ENCODE data around the gene FUT8. TPM values are rescaled to one million over a fixed set of nuclear protein-coding genes. Genes with fewer than 3 reads are reported as not detected.

FUT8 gene
- polyA plus RNA-seq, 1 of the 3 experiments (the other 2 are of a cell fraction), result 31.7 TPM

DNA sequence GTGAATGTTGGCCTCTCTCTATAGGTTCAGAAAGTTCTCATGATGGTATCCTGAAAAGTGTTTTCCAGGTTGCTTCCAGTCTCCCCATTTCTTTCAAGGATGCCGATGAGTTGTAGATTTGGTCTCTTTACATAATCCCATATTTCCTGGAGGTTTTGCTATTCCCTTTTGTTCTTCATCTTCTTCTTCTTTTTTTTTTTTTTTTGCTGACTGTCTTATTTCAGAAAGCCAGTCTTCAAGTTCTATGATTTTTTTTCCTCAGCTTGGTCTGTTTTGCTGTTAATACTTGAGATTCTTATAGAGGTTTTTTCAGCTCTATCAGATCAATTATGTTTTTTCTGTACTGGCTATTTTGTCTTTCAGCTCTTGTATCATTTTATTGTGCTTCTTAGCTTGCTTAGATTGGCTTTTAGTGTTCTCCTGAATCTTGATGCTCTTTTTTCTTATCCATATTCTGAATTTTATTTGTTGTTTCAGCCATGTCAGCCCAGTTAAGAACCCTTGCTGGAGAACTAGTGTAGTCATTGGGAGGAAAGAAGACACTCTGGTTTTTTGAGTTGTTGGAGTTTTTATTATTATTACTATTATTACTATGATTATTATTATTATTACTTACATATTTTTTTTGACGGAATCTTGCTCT is 124.4 kb downstream of the FUT8 start:
- Histone ChIP-seq H3K9ac (no peak overlapping the region), H4K20me1 (ENCODE audit: insufficient read depth) (no peaks in the 10 kb centered on the region; the same call in 1 of the 2 replicates), H3K79me2 (ENCODE audit: insufficient read depth) (peaks cover 88% of the 10 kb centered on the region), H3K4me3 (ENCODE audit: low read depth in 2 of 2, low read length in 1 of 2) (no peak overlapping the region), H2AFZ (ENCODE audit: low read depth) (no peak overlapping the region), H3K27ac (ENCODE audit: low read depth in 2 of 2, low read length in 1 of 2) (no peak overlapping the region), H3K4me2 (no peak overlapping the region), H3K27me3 (ENCODE audit: insufficient read depth) (no peaks in the 10 kb centered on the region), H3K36me3 (replicated peaks in 1 of 2; ENCODE audit: control insufficient read depth in 1 of 2, insufficient read depth in 2 of 2, low read length in 1 of 2) (peaks cover 0 to 5% of the 10 kb centered on the region in 2 experiments), H3K4me1 (ENCODE audit: control insufficient read depth in 1 of 2, insufficient read depth in 2 of 2, low read depth in 1 of 2, low read length in 1 of 2) (no peaks in the 10 kb centered on the region), H3K9me3 (no peaks in the 10 kb centered on the region; the same call in 1 of the 2 replicates), H3K9me2 (no peaks in the 10 kb centered on the region), H3F3A (replicated peaks; ENCODE audit: insufficient read depth) (peaks cover 9% of the 10 kb centered on the region)
- ChIA-PET CTCF (no interaction called here), POLR2A (no interaction called here)
- no peak for DNase-seq
- TF ChIP-seq MEF2A (IDR thresholded peaks at IDR 0.05; ENCODE audit: borderline replicate concordance, low read depth) (no peak), CTCF (IDR thresholded peaks at IDR 0.05) (no peak), NRF1 (IDR thresholded peaks at IDR 0.05; ENCODE audit: low read depth, low read length) (no peak), YY1 (IDR thresholded peaks at IDR 0.05; ENCODE audit: low read depth) (no peak), TCF12 (IDR thresholded peaks at IDR 0.05) (no peak), CHD2 (IDR thresholded peaks at IDR 0.05; ENCODE audit: low read length, partially characterized antibody) (no peak), SIN3A (IDR thresholded peaks at IDR 0.05; ENCODE audit: borderline replicate concordance, low read depth, low read length) (no peak), TEAD4 (IDR thresholded peaks at IDR 0.05; ENCODE audit: borderline replicate concordance, insufficient read depth) (no peak), RXRA (IDR thresholded peaks at IDR 0.05; ENCODE audit: borderline replicate concordance, low read depth) (no peak), ELF1 (IDR thresholded peaks at IDR 0.05) (no peak)
- TF ChIP-seq, protein P1, sequence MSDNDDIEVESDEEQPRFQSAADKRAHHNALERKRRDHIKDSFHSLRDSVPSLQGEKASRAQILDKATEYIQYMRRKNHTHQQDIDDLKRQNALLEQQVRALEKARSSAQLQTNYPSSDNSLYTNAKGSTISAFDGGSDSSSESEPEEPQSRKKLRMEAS (IDR thresholded peaks at IDR 0.05; ENCODE audit: low read depth), result no peak
- 97% methylated on average over 2 of the region's 2 CpGs for WGBS (ENCODE audit: low lambda C conversion rate)

GRCh38 chr14:65548878-65549277 is 136.3 kb downstream of the FUT8 start:
- H3K4me2 ChIP-seq, result no peak overlapping the region
- H3F3A ChIP-seq (replicated peaks; ENCODE audit: insufficient read depth), result no peaks in the 10 kb centered on the region
- DNase-seq, result no peak
- no peaks in the 10 kb centered on the region for H3K9me2 ChIP-seq
- no peaks in the 10 kb centered on the region for H3K27me3 ChIP-seq (ENCODE audit: insufficient read depth)
- H3K79me2 ChIP-seq (ENCODE audit: insufficient read depth), result peaks cover 52% of the 10 kb centered on the region
- no peak for TF ChIP-seq SMC3 (IDR thresholded peaks at IDR 0.05; ENCODE audit: low read depth, low read length)
- TF ChIP-seq FOXJ3 (CRISPR knock-in tag; IDR thresholded peaks at IDR 0.05), result no peak
- no peak for TF ChIP-seq TEAD4 (IDR thresholded peaks at IDR 0.05; ENCODE audit: borderline replicate concordance, insufficient read depth)
- TF ChIP-seq, protein P2, sequence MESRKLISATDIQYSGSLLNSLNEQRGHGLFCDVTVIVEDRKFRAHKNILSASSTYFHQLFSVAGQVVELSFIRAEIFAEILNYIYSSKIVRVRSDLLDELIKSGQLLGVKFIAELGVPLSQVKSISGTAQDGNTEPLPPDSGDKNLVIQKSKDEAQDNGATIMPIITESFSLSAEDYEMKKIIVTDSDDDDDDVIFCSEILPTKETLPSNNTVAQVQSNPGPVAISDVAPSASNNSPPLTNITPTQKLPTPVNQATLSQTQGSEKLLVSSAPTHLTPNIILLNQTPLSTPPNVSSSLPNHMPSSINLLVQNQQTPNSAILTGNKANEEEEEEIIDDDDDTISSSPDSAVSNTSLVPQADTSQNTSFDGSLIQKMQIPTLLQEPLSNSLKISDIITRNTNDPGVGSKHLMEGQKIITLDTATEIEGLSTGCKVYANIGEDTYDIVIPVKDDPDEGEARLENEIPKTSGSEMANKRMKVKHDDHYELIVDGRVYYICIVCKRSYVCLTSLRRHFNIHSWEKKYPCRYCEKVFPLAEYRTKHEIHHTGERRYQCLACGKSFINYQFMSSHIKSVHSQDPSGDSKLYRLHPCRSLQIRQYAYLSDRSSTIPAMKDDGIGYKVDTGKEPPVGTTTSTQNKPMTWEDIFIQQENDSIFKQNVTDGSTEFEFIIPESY (IDR thresholded peaks at IDR 0.05; ENCODE audit: borderline replicate concordance, low read depth), result no peak
- no peak for TF ChIP-seq SIN3A (IDR thresholded peaks at IDR 0.05; ENCODE audit: borderline replicate concordance, low read depth, low read length)
- TF ChIP-seq NRF1 (IDR thresholded peaks at IDR 0.05; ENCODE audit: low read depth, low read length), result no peak
- TF ChIP-seq REST (IDR thresholded peaks at IDR 0.05; ENCODE audit: low read depth, low read length), result no peak
- no peak for TF ChIP-seq ELF1 (IDR thresholded peaks at IDR 0.05)
- TF ChIP-seq TAF1 (IDR thresholded peaks at IDR 0.05; ENCODE audit: borderline replicate concordance, low read depth, low read length), result no peak
- TF ChIP-seq GATA2 (CRISPR knock-in tag; IDR thresholded peaks at IDR 0.05), result no peak
- TF ChIP-seq EP300 (IDR thresholded peaks at IDR 0.05; ENCODE audit: borderline replicate concordance in 1 of 2, low read depth in 1 of 2, low read length in 1 of 2), result no peak
- WGBS (ENCODE audit: low lambda C conversion rate), result 96% methylated on average over 2 of the region's 2 CpGs
- ChIA-PET POLR2A (no interaction called here), CTCF (no interaction called here)
- H4K20me1 ChIP-seq (ENCODE audit: insufficient read depth), result no peaks in the 10 kb centered on the region; the same call in 1 of the 2 replicates
- no peak overlapping the region for H2AFZ ChIP-seq (ENCODE audit: low read depth)
- no peaks in the 10 kb centered on the region for H3K36me3 ChIP-seq (replicated peaks in 1 of 2; ENCODE audit: control insufficient read depth in 1 of 2, insufficient read depth in 2 of 2, low read length in 1 of 2)
- H3K4me3 ChIP-seq (ENCODE audit: low read depth in 2 of 2, low read length in 1 of 2), result no peak overlapping the region
- no peaks in the 10 kb centered on the region; a peak in 1 of 4 replicates for H3K4me1 ChIP-seq (ENCODE audit: control insufficient read depth in 1 of 2, insufficient read depth in 2 of 2, low read depth in 1 of 2, low read length in 1 of 2)
- H3K27ac ChIP-seq (ENCODE audit: low read depth in 2 of 2, low read length in 1 of 2), result no peak overlapping the region
- H3K9me3 ChIP-seq, result no peaks in the 10 kb centered on the region
- H3K9ac ChIP-seq, result no peak overlapping the region
